Activated B cell treated with CpG ODN at 0.5 μM for 24 hours (primary cell): ENCODE measurements around the gene GALT. TPM values are rescaled to one million over a fixed set of nuclear protein-coding genes. Genes with fewer than 3 reads are reported as not detected.
A peak's percentile ranks its signal among the peaks of the same experiment; 100 is the strongest.

Experiments
- ATAC-seq: fragments of 200-7000 bp; cut with Tn5 transposase; one replicate; pipeline ENCODE4 v1.10.0; 2021; ENCODE audit warnings: low read depth, mild to moderate bottlenecking, moderate library complexity
- CTCF ChIA-PET: fragments of 350-600 bp; sonication (Branson Sonifier 250); formaldehyde crosslinking; loops from one replicate; lab custom pipeline; 2021; ENCODE audit warnings: antibody characterized with exemption; lab: Charles Lee
- POLR2A ChIA-PET: fragments of 350-600 bp; sonication (Branson Sonifier 250); formaldehyde crosslinking; loops from one replicate; lab custom pipeline; 2021; ENCODE audit warnings: antibody characterized with exemption; lab: Charles Lee
- DNase-seq: peaks from one replicate; pipeline ENCODE4 v3.0.0; 2022
- H3K27ac Mint-ChIP-seq: one replicate; pipeline ENCODE4 v1.8.0; 2020; ENCODE audit warnings: mixed read lengths
- H3K27me3 Mint-ChIP-seq: one replicate; pipeline ENCODE4 v1.8.0; 2021; ENCODE audit warnings: mixed read lengths
- H3K36me3 Mint-ChIP-seq: one replicate; pipeline ENCODE4 v1.8.0; 2021; ENCODE audit warnings: low read depth, mixed read lengths
- H3K4me1 Mint-ChIP-seq: one replicate; pipeline ENCODE4 v1.8.0; 2021; ENCODE audit warnings: mixed read lengths
- H3K4me3 Mint-ChIP-seq: one replicate; pipeline ENCODE4 v1.8.0; 2020; ENCODE audit warnings: mild to moderate bottlenecking, mixed read lengths
- H3K9me3 Mint-ChIP-seq: one replicate; pipeline ENCODE4 v1.8.0; 2020; ENCODE audit warnings: mixed read lengths
- CTCF ChIP-seq: fragments of 200-600 bp; IDR thresholded peaks from one replicate; pipeline ENCODE4 v1.8.0; 2022; ENCODE audit warnings: antibody characterized with exemption, mild to moderate bottlenecking
- intact Hi-C: fragments of 100-400 bp; cut with micrococcal nuclease; formaldehyde crosslinking; loops from one replicate; pipeline ENCODE4 v1.15.1; 2024
- total RNA-seq: library from RNA; stranded (reverse); gene quantifications from 2 replicates; pipeline ENCODE4 v1.2.3, GENCODE V29; 2022

GALT gene
- total RNA-seq, 1 donor from 2014 or later = 62.5 TPM

GRCh38 chr9:34650816-34651215 lies 4.3 kb downstream of the GALT start:
- no peak for TF ChIP-seq CTCF
- ChIA-PET POLR2A (interaction anchor here (0.5 to 0.6 kb wide), 2 partner anchors 8 to 9 kb away, joined by 3 to 4 read pairs; no protein-coding TSS in a partner anchor), CTCF (no interaction called here)
- ATAC-seq (no peak), DNase-seq (no peak)
- no peaks in the 10 kb centered on the region for H3K27me3 Mint-ChIP-seq
- intact Hi-C loops = no loop called here
- H3K9me3 Mint-ChIP-seq = no peaks in the 10 kb centered on the region
- peaks cover 33% of the 10 kb centered on the region for H3K4me1 Mint-ChIP-seq
- no peak overlapping the region for H3K27ac Mint-ChIP-seq
- H3K36me3 Mint-ChIP-seq = peaks cover 32% of the 10 kb centered on the region
- no peak overlapping the region for H3K4me3 Mint-ChIP-seq

DNA sequence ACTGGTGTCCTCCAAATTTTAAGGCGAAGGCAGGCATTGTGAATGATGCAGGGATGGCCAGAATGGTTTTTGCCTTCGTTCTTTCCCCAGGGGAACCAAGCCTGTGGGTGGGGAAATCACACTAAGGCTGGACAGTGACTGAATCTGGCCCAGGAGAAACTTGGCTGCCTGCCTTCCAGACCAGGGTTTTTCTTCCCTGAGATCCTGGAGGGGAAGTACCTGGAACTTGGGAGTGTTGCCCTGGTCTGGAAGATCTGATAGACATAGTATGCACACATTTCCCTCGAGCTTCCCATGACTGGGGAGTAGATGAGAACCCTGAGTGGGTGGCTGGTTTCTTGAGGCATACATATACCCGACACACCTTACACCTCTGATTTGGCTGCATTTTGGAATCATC lies 4.8 kb downstream of the GALT start:
- no peak overlapping the region for H3K4me3 Mint-ChIP-seq
- ATAC-seq (no peak), DNase-seq (no peak)
- H3K4me1 Mint-ChIP-seq = peaks cover 28% of the 10 kb centered on the region
- H3K9me3 Mint-ChIP-seq = no peaks in the 10 kb centered on the region
- intact Hi-C loops = no loop called here
- no peak for TF ChIP-seq CTCF
- H3K27me3 Mint-ChIP-seq = no peaks in the 10 kb centered on the region
- CTCF ChIA-PET = no interaction called here
- no peak overlapping the region for H3K27ac Mint-ChIP-seq
- POLR2A ChIA-PET = interaction anchor here (0.5 to 1.7 kb wide), 2 partner anchors 8 to 14 kb away, joined by 3 to 5 read pairs; no protein-coding TSS in a partner anchor
- H3K36me3 Mint-ChIP-seq = peaks cover 32% of the 10 kb centered on the region

DNA sequence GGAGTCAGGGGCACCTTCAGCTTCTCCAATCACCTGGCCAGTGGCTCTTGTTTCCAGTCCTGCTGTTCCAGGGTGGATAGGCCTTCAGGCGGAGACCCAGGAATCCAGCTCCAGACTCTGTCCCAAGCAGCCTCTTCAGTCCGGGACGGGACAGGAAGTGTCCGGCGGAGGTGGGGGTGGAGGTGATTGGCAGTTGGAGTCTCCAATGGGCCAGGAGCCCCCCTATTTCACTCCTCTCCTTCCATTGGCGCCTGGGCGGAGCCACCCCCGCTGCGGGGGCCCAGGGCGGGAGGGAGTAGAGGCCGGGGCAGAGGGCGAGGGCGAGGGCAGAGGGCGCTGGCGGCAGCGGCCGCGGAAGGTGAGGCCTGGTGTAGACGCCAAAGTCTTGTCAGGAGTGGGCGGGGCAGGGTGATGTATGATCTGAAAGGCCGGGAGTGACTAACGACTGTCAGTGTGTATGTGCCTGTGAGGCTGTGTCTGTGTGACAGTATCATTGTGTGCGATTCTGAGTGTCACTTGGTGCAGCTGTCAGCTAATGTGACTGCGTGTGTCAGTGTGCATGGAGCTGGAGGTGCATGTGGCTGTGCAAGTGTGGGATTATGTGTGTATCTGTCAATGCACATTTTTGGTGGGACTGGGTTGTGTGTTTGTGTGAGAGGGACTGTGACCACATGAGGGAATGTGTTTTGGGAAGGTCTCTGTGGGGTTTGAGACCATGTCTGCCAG lies 5.6 kb downstream of the GALT start, which contains the start of gene IL11RA:
Gene IL11RA (plus strand): TSS at position 310 of the 726 bp plus-strand sequence. CDS start 3,033 bp downstream, outside the sequence.
- DNase-seq (no peak), ATAC-seq (peak; percentile 42)
- Mint-ChIP-seq H3K9me3 (no peaks in the 10 kb centered on the region), H3K36me3 (peaks cover 27% of the 10 kb centered on the region), H3K4me3 (no peak within 1 kb of the TSS), H3K27ac (no peak within 1 kb of the TSS), H3K4me1 (peaks cover 24% of the 10 kb centered on the region), H3K27me3 (no peaks in the 10 kb centered on the region)
- intact Hi-C loops = no loop called here
- POLR2A ChIA-PET = interaction anchor here (1.7 kb wide), 1 partner anchor 13 kb away, joined by 5 read pairs; no protein-coding TSS in a partner anchor
- TF ChIP-seq CTCF = no peak
- CTCF ChIA-PET = no interaction called here

DNA sequence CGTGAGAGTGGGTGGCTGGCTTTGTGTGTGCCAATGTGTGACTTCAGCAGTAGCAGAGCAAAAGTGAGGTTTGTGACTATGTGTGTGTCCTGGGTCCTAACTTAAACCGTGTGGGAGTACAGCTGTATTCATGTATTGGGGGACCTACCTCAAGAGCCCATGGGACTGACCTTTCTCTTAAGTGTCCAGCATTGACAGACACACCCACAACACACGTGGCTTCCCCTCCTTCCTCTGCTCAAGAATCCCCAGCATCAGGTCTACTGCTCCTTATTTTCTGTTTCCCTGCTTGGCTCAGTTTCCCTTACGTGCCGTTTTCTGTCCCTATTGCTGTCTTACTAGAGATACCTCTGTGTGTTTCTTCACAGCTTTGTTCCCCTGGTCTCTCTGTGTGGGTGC lies 6.1 kb downstream of the GALT start:
- Mint-ChIP-seq H3K4me3 (no peak overlapping the region), H3K27me3 (no peaks in the 10 kb centered on the region), H3K36me3 (peaks cover 27% of the 10 kb centered on the region), H3K27ac (no peak overlapping the region), H3K9me3 (no peaks in the 10 kb centered on the region), H3K4me1 (peaks cover 19% of the 10 kb centered on the region)
- ChIA-PET POLR2A (interaction anchor here (1.7 kb wide), 1 partner anchor 12 kb away, joined by 5 read pairs; no protein-coding TSS in a partner anchor), CTCF (no interaction called here)
- no peak for ATAC-seq
- intact Hi-C loops = no loop called here
- no peak for TF ChIP-seq CTCF
- no peak for DNase-seq
